ENCODE results near the gene ACAP1. TPM values are rescaled to one million over a fixed set of nuclear protein-coding genes. Genes with fewer than 3 reads are reported as not detected.
A peak's percentile ranks its signal among the peaks of the same experiment; 100 is the strongest.

The ACAP1 gene
- total and polyA plus RNA-seq, 4 donors: 4.6 to 18.1 (median 13.8) TPM

GRCh38 chr17:7382901-7383300, 46.6 kb downstream of the ACAP1 start:
- Histone ChIP-seq H3K4me1 (ENCODE audit: control insufficient read depth, insufficient read depth, low read length) (peaks cover 36% of the 10 kb centered on the region), H3K9me3 (ENCODE audit: control insufficient read depth, insufficient read depth, low read length) (no peaks in the 10 kb centered on the region), H3K27me3 (ENCODE audit: control insufficient read depth, insufficient read depth, low read length) (peaks cover 55% of the 10 kb centered on the region), H3K36me3 (ENCODE audit: control insufficient read depth, insufficient read depth, low read length) (peaks cover 17% of the 10 kb centered on the region), H3K27ac (ENCODE audit: low read depth, low read length) (no peak overlapping the region), H3K4me3 (ENCODE audit: low read depth, low read length) (no peak overlapping the region)
- WGBS (ENCODE audit: insufficient coverage): 79% methylated on average over 7 of the region's 10 CpGs
- no peak for DNase-seq (ENCODE audit: low read depth in 4 of 6, low spot score in 6 of 6)

- no peak overlapping the region for H3K27ac ChIP-seq (ENCODE audit: low read depth, low read length)
Measured at GRCh38 chr17:7383371-7383741, 47.0 kb downstream of the ACAP1 start.

GRCh38 chr17:7383742-7384488, 47.6 kb downstream of the ACAP1 start:
- Histone ChIP-seq H3K27ac (ENCODE audit: low read depth, low read length) (no peak overlapping the region), H3K9me3 (ENCODE audit: control insufficient read depth, insufficient read depth, low read length) (no peaks in the 10 kb centered on the region), H3K36me3 (ENCODE audit: control insufficient read depth, insufficient read depth, low read length) (peaks cover 27% of the 10 kb centered on the region), H3K4me3 (ENCODE audit: low read depth, low read length) (peak overlapping the region; percentile 43), H3K27me3 (ENCODE audit: control insufficient read depth, insufficient read depth, low read length) (peaks cover 55% of the 10 kb centered on the region), H3K4me1 (ENCODE audit: control insufficient read depth, insufficient read depth, low read length) (peaks cover 36% of the 10 kb centered on the region)
- WGBS (ENCODE audit: insufficient coverage): 5% methylated on average over 65 of the region's 65 CpGs
- peak in 2 of 6 donors; percentile 82 to 89 for DNase-seq (ENCODE audit: low read depth in 4 of 6, low spot score in 6 of 6)

More at GRCh38 chr17:7383371-7383741, 47.0 kb downstream of the ACAP1 start:
- Histone ChIP-seq H3K4me1 (ENCODE audit: control insufficient read depth, insufficient read depth, low read length) (peaks cover 36% of the 10 kb centered on the region), H3K4me3 (ENCODE audit: low read depth, low read length) (peak overlapping the region; percentile 43), H3K27me3 (ENCODE audit: control insufficient read depth, insufficient read depth, low read length) (peaks cover 55% of the 10 kb centered on the region), H3K36me3 (ENCODE audit: control insufficient read depth, insufficient read depth, low read length) (peaks cover 21% of the 10 kb centered on the region), H3K9me3 (ENCODE audit: control insufficient read depth, insufficient read depth, low read length) (no peaks in the 10 kb centered on the region)
- WGBS (ENCODE audit: insufficient coverage): 78% methylated on average over 11 of the region's 11 CpGs
- no peak for DNase-seq (ENCODE audit: low read depth in 4 of 6, low spot score in 6 of 6)

DNA sequence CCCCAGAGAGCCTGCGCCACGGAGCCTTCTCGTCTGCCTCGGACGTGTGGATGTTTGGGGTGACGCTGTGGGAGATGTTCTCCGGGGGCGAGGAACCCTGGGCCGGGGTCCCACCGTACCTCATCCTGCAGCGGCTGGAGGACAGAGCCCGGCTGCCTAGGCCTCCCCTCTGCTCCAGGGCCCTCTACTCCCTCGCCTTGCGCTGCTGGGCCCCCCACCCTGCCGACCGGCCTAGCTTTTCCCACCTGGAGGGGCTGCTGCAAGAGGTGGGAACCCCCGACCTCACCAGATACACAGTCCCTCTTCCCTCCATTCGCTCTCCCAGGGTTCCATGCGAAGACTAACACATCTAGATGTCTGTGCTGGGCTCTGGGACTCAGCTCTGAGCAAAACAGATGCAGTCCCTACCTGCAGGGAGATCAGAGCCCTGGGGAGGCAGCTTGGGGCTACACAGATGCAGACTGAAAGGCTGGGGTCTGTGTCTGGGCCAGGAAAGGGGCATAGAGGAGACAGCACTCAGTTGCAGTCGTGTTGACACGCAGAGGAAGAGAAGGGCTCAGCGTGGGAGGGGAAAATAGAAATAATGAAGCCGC, 48.3 kb downstream of the ACAP1 start:
- Histone ChIP-seq H3K4me1 (ENCODE audit: control insufficient read depth, insufficient read depth, low read length) (peaks cover 36% of the 10 kb centered on the region), H3K36me3 (ENCODE audit: control insufficient read depth, insufficient read depth, low read length) (peaks cover 33% of the 10 kb centered on the region), H3K9me3 (ENCODE audit: control insufficient read depth, insufficient read depth, low read length) (no peaks in the 10 kb centered on the region), H3K27me3 (ENCODE audit: control insufficient read depth, insufficient read depth, low read length) (peaks cover 50% of the 10 kb centered on the region), H3K27ac (ENCODE audit: low read depth, low read length) (no peak overlapping the region), H3K4me3 (ENCODE audit: low read depth, low read length) (peak overlapping the region; percentile 43)
- DNase-seq (ENCODE audit: low read depth in 4 of 6, low spot score in 6 of 6): peak in 2 of 6 donors; percentile 22 to 44
- WGBS (ENCODE audit: insufficient coverage): 33% methylated on average over 16 of the region's 23 CpGs

- Histone ChIP-seq H3K9me3 (ENCODE audit: control insufficient read depth, insufficient read depth, low read length) (no peaks in the 10 kb centered on the region), H3K4me3 (ENCODE audit: low read depth, low read length) (no peak overlapping the region), H3K36me3 (ENCODE audit: control insufficient read depth, insufficient read depth, low read length) (peaks cover 62% of the 10 kb centered on the region), H3K27me3 (ENCODE audit: control insufficient read depth, insufficient read depth, low read length) (peaks cover 9% of the 10 kb centered on the region), H3K4me1 (ENCODE audit: control insufficient read depth, insufficient read depth, low read length) (peaks cover 18% of the 10 kb centered on the region), H3K27ac (ENCODE audit: low read depth, low read length) (no peak overlapping the region)
- 97% methylated on average over 10 of the region's 10 CpGs for WGBS (ENCODE audit: insufficient coverage)
- DNase-seq (ENCODE audit: low read depth in 4 of 6, low spot score in 6 of 6): no peak
Measured at GRCh38 chr17:7388856-7389255, 52.5 kb downstream of the ACAP1 start.

DNA sequence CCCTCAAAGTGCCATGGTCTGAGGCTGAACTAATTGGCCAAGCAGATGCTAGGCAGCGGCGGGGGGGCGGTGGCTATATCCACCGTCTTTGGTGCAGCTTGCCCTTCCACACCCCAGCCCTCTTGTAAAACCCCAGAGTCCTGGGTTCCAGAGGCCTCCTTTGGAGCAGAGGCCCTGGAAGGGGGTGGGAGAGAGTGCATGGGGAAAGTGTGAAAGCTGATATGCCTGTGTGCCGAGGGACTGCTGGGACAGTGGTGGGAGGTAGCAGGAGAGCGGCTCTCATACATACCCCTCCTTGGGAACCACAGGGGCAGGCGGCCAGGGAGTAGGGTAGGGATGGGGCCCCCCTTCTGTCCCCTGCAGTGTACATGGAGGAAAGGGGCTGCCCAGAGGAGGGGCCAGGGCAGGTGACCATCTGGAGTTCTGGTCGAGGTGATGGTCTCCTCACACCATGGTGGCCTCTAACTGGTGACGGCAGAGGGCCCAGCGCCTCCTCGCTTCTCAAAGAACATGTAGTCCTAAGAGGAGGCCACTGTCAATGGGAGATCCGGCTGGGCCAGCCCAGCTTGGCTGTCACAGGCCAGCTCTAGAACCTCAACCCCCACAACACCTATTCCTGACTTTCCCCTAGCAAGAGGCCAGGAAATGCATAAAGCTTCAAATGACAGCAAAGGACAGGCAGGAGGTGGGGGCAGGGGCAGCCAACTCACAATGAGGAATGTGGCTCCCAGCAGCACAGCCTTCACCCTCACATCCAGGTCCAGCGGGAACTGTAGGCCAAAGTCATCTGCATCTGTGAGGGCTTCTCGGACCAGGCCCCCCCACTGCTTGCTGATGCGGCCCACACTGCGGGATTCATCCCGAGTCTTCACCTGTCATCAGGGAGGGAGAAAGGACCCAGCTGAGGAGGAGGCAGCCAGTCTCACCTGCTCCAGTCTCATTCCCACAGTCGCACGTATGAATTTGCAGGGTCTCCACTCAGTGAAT, 53.9 kb downstream of the ACAP1 start:
- Histone ChIP-seq H3K9me3 (ENCODE audit: control insufficient read depth, insufficient read depth, low read length) (no peaks in the 10 kb centered on the region), H3K27ac (ENCODE audit: low read depth, low read length) (no peak overlapping the region), H3K4me3 (ENCODE audit: low read depth, low read length) (no peak overlapping the region), H3K4me1 (ENCODE audit: control insufficient read depth, insufficient read depth, low read length) (peaks cover 17% of the 10 kb centered on the region), H3K27me3 (ENCODE audit: control insufficient read depth, insufficient read depth, low read length) (no peaks in the 10 kb centered on the region), H3K36me3 (ENCODE audit: control insufficient read depth, insufficient read depth, low read length) (peaks cover 62% of the 10 kb centered on the region)
- WGBS (ENCODE audit: insufficient coverage): 79% methylated on average over 11 of the region's 19 CpGs
- no peak for DNase-seq (ENCODE audit: low read depth in 4 of 6, low spot score in 6 of 6)

DNA sequence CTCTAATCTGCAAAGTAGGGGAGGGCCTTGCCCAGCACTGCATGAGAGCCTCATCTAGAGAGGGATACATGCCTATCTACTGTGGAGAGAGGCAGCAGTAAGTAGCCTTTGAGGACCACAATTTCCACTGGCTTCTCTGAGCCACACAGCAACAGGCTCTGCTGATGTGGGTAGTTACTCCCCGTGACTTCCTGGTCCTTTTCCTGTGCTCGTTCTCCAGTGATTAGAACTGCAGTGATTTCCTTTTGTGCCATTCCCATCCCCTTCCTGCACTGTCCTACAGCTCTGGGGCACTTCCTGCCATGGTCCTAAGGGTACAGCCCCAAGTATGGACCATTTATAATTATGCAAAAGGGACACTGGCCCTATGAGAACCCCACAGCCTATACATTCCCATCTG, 55.0 kb downstream of the ACAP1 start:
- Histone ChIP-seq H3K27me3 (ENCODE audit: control insufficient read depth, insufficient read depth, low read length) (no peaks in the 10 kb centered on the region), H3K36me3 (ENCODE audit: control insufficient read depth, insufficient read depth, low read length) (peaks cover 60% of the 10 kb centered on the region), H3K9me3 (ENCODE audit: control insufficient read depth, insufficient read depth, low read length) (no peaks in the 10 kb centered on the region), H3K27ac (ENCODE audit: low read depth, low read length) (no peak overlapping the region), H3K4me3 (ENCODE audit: low read depth, low read length) (no peak overlapping the region), H3K4me1 (ENCODE audit: control insufficient read depth, insufficient read depth, low read length) (peaks cover 18% of the 10 kb centered on the region)
- WGBS (ENCODE audit: insufficient coverage): 83% methylated on average over 2 of the region's 2 CpGs
- DNase-seq (ENCODE audit: low read depth in 4 of 6, low spot score in 6 of 6): no peak

DNA sequence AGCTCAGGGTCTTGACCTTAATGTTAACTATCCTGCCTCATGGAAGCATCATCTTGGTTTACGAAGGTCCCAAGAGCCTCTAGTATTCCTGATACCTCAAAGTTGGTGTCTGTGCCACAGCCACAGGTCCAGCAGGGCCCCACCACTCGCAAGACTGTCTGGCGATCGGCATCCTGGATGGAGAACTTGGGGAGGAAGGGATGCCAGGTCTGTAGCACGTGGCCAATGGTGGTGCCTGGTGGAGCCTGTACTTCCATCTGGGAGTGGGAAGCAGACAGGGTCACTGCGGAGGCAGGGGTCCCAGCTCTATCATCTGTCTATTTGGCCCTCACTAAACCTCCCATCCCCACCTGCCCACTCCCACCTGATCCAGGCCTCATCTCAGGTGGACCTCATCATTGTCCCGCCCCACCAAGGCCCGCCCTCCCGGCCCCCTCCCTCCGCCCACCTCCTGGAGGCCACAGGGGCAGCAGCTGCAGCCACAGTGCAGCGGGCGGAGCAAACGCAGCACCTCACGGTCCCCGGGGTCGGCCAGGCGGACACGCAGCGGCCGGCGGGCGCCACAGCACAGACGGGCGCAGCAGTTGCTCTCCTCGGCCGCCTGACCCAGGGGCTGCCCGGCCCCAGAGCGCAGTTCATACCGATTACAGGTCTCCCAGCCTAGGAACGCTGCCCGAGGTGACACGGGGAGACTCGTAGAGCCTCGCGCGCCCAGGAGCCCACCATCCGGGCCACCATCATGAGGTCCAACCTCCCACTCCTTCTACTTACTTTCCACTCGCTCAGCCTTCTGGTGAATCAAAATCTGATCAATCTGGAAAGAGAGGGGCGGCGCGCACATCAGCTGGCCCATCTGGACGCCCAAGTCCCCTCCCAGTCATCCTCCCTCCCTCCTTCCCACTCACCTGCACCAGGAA, 56.6 kb downstream of the ACAP1 start:
- H3K9me3 ChIP-seq (ENCODE audit: control insufficient read depth, insufficient read depth, low read length): no peaks in the 10 kb centered on the region
- 47% methylated on average over 34 of the region's 42 CpGs for WGBS (ENCODE audit: insufficient coverage)
- peak overlapping the region; percentile 77 for H3K4me3 ChIP-seq (ENCODE audit: low read depth, low read length)
- DNase-seq (ENCODE audit: low read depth in 4 of 6, low spot score in 6 of 6): peak in 2 of 6 donors; percentile 32 to 47
- peaks cover 48% of the 10 kb centered on the region for H3K36me3 ChIP-seq (ENCODE audit: control insufficient read depth, insufficient read depth, low read length)
- H3K4me1 ChIP-seq (ENCODE audit: control insufficient read depth, insufficient read depth, low read length): peaks cover 18% of the 10 kb centered on the region
- H3K27me3 ChIP-seq (ENCODE audit: control insufficient read depth, insufficient read depth, low read length): no peaks in the 10 kb centered on the region
- H3K27ac ChIP-seq (ENCODE audit: low read depth, low read length): no peak overlapping the region
